COR-L47 (cell line): ENCODE measurements around the gene GMNN.
"Not testable (repeated sequence)": the region's sequence is repeated elsewhere in the genome, so short reads cannot be mapped to it uniquely, and the experiment has no call there.

ENCODE experiments used
- DNase-seq: peaks from one replicate; lab custom pipeline; 2025; lab: John Stamatoyannopoulos, UW

GMNN gene

GRCh38 chr6:24761851-24762250 is 12.9 kb upstream of the GMNN start:
- no peak for DNase-seq

GRCh38 chr6:24763578-24763977 is 11.2 kb upstream of the GMNN start:
- DNase-seq: no peak

GRCh38 chr6:24764833-24765828 is 9.6 kb upstream of the GMNN start:
- not testable (repeated sequence) for DNase-seq

GRCh38 chr6:24765968-24766367 is 8.8 kb upstream of the GMNN start:
- DNase-seq: not testable (repeated sequence)

- DNase-seq: peak; percentile 49
Observed at GRCh38 chr6:24766680-24767462, 7.9 kb upstream of the GMNN start.

- no peak for DNase-seq
Observed at GRCh38 chr6:24768361-24768760, 6.4 kb upstream of the GMNN start.

GRCh38 chr6:24775520-24776058 is 852 bp downstream of the GMNN start:
- DNase-seq: no peak

- no peak for DNase-seq
Observed at GRCh38 chr6:24777227-24777626, 2.5 kb downstream of the GMNN start.

- no peak for DNase-seq
Observed at GRCh38 chr6:24778121-24778520, 3.4 kb downstream of the GMNN start.

GRCh38 chr6:24778878-24779277 is 4.1 kb downstream of the GMNN start:
- no peak for DNase-seq

- no peak for DNase-seq
Observed at GRCh38 chr6:24779416-24780016, 4.8 kb downstream of the GMNN start.

GRCh38 chr6:24780206-24780605 is 5.5 kb downstream of the GMNN start:
- DNase-seq: no peak

- no peak for DNase-seq
Observed at GRCh38 chr6:24788031-24788665, 13.4 kb downstream of the GMNN start.

- no peak for DNase-seq
Observed at GRCh38 chr6:24795106-24795505, 20.4 kb downstream of the GMNN start.

- DNase-seq: no peak
Observed at GRCh38 chr6:24796616-24797290, 22.0 kb downstream of the GMNN start.

GRCh38 chr6:24797596-24798216 is 23.0 kb downstream of the GMNN start:
- no peak for DNase-seq

- DNase-seq: no peak
Observed at GRCh38 chr6:24798740-24799540, 24.2 kb downstream of the GMNN start, which contains the start of gene ARMH2. Gene ARMH2, minus strand, starts transcription at chr6:24798917. Its CDS starts 60 bp downstream, at chr6:24798857.

- no peak for DNase-seq
Observed at GRCh38 chr6:24799541-24799915, 24.8 kb downstream of the GMNN start.

GRCh38 chr6:24802271-24803059 is 27.7 kb downstream of the GMNN start:
- DNase-seq: no peak
